ENCODE data around the gene ZDHHC5.
"Not testable (repeated sequence)": the region's sequence is repeated elsewhere in the genome, so short reads cannot be mapped to it uniquely, and the experiment has no call there.

ZDHHC5 gene

DNA sequence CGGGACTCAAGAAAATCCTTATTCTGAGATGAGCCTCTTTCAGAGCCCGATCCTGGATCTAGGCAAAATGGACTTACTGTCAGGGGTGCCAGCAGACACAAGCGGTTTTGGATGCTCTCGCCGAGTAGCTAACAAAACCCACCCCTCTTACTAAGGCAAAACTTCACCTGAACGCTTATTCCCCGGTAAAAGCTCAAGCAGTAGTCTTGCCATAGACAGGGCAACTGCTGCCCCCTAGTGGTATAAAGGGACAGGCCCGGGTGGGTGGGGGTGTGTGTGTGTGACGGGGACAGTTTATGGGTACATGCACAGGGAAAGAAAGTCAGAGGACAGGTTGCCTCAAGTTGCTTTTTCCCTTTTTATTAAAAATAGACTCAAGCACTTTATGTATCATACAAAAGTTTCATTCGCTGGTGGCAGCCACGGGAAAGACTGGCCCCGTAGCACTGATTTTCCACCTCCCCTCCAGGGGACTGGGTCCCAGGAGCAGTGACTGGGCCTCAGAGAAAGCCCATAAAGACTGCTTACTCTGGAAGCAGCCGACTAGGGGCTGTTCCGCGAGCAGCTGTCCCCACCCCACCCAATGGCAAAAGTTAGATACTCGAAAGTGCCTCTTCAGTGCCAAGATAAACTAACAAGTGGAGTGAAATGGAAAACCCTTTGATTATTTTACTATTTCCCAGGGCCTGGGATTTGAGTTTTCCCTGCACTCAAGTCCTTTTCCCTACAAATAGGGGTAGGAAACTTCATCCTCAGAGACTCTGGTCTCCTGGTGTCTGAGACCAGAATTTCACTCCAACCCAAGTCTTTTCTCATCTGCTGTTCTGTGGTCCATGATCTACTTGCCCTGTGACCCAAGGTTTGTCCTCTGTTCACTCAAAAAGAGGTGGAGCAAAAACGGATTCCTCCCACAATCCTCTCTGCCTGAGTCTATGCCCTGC, 22.9 kb upstream of the ZDHHC5 start:
- DNase-seq = peak; percentile 68

DNA sequence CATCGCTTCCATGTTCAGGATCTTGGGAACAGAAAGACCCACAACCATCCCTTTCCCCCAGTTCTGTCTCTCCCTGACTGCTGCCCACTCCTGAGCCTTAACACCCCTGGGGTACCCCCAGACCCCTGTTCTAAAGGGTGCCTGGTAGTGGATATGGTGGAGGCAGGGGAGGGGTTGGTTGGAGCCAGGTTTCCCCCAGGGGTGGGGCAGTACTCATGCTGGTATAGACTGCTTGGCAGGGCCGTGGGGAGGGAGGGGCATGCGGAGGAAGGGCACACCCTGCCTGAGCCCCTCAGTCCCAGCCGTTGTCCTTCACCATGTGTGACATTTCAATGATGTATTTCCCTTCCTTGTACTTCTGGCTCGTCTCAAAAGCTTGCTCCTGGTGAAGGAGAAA, 22.2 kb upstream of the ZDHHC5 start:
- DNase-seq = no peak

DNA sequence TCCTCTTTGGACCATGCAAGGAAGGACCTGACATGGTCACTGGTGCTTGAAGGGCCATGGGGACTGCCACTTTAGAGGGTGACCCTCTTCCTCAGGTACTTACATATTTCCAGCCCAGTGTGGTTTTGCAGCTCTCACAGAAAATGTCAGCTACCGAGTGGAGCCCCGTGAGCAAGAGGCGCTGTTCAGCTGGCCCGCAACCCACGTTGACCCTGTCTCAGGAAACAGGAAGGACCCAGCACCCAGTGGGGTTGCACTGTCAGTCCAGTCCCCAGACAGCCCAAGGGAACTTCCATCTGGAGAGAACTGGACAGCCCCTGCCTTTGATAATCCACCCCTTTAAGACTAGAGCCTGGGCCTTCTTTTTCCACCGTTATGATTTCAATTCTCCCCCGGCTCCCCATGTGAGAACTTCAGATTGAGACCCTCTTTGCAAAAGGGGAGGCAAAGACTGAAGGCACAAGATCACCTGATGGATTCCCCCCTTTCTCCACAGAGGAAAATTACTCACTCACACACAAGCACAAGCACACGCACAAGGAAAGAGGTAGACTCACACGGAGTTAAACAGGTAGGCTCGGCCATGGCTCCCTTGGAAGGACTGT, 21.6 kb upstream of the ZDHHC5 start:
- no peak for DNase-seq

DNA sequence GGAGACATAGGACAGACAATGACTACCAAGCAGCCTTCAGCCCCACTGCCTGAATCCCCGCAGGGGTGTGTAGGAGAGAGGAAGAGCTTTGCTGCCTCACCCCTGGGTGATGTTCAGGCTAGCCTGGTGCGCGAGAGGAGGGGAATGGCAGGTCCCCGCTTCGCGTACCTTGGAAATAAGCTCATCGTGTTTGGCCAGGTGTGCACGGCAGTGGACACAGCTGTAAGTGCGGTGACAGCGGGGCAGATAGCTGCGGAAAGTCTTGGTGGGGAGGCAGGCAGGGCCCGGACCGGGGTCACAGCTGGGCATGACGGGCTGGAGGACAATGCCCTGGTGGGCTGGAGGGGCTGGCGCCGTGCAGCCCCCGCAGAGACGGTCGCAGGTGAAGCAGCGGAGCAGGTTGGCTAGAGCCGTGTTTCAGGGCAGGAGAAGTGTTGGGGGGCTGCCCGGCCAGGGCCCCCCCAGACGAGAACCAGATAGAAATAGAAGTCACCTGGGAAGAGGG, 21.1 kb upstream of the ZDHHC5 start:
- DNase-seq = no peak

DNA sequence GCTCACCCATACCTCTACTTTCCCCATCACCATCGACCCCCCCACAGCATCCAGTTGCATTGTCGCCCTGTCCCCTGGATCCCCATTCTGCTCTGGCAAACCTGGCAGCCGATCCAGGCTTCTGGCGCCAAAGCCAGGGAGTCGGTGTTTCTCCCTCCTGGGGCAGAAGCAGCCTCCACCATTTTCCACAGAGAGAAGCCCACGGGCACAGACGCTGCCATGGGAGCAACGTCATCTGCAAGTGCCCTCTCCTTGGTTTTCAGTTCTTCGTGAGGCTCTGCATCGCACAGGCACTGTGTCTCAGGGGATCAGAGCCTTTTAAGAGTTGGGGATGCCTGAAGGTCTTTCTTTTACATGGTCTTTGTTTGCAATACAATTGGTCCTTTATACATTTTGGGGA, 20.5 kb upstream of the ZDHHC5 start:
- no peak for DNase-seq

DNA sequence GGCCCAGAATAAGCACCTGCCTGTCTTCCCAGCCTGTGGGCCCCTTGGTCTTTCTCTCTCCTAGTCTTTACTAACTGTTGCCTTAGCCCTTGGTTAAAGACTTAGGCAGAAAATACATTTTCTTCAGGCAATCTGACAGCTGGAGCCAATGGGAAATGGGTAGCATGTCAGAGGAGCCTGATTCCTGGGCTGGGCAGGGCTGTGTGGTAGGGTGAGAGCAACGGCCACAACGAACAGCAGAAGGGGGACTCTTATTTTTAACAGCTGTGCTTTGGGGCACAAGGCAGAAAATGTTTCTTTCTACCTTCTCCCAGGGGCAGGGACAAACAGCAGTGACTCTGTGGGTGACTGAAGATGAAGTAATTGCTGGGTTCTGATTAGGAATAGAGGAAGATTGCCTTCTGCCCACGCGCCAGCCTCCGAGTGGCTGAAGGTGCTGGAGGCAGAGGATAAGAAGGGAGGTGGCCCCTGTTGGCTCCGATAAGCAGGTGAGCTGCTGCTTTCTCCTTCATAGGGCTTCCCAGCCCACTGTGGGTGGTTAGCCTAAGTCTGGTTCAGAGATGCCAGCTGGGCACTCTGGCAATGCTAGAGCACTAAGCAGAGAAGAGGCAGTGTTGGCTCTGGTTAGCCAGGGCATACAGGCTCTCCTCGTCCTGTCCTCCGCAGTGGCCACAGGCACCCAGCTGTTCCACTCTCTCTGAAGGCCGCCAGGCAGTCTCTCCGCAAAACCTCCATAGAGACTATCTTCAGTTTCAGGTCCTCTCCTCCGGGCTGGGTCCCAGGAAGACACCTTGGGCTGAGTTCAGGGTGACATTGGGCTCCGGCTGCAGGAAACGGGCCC, 19.7 kb upstream of the ZDHHC5 start:
- DNase-seq = no peak

DNA sequence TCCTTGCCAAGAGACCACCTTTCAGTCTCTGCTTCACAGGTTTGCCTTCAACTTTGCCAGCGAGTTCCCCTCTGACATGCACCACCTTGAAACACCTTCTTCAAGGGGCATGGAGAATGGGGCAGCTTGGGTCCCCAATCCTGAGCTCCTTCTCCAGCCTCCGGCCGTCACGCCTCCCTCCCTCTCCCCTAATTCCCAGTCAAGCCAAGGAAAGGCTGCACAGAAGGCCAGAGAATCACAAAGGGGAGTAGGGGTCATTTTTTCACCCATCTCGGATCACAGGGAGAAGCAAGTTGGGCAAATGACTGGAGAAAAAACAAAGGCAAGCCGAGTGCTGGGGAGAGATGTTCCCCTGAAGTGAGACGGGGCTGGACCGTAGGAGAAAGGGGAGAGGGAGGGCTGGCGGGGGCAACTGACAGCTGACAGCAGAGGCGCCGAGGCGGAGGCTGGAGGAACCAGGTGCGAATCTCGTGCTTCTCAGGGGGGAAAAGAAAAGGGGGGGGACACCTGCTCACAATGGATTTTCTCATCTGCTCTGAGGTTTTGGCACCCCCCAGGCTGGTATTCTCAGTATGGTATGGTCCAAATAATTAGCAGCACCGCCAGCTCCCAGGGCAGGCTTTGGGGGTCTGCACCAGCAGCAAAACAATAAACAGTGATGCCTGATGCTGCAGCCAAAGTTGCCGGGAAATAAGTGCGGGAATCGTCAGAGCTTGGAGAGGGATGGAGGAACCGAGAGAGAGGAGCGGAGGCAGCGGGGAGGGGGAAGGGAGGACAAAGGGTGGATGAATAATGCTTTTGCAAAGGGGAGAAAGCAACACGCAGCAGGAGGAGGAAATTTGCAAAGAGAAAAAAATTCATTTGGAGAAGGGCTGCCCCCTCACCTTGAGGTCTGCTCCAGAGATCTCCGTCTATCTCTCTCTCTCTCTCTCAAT, 18.8 kb upstream of the ZDHHC5 start:
- no peak for DNase-seq

DNA sequence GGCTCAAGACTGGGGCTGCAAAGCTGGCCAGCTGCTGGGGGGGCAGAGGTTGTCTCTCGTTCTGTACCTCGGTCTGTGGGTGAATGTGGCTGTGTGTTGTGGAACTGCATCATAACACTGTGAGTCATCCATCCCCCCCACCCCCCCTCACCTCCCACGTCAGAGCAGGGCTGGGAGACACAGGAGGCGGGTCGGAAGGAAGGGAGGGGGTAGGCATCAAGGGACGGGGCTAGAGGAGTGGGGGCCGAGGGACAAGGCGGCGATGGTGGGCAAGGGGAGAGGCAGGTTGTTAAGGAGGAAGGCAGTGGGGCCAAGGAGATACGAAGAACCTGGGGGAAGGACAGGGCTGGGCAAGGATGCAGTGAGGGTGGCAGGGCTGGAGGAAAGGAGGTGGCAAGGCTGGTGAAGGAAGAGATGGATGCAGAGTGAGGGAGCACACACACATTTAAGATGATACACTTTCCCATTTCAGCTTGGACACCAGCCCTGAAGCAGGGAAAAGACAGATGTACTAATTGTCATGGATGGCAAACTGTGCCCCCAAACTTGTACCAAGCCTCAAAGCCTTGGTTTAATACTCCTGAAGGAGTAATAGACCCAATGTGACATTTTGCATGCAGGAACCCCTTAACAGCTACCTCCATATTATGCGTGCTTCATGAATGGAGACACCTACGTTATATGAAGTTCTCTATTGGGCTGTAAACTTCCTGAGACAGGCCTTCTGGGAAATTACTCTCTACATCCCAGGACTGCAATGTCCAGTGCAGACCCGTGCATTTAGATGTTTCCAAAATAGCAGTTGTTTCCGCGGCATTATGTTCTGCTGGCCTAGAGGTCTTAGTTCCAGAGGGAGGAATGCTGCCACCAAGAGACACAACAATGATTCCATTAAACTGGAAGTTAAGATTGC, 17.8 kb upstream of the ZDHHC5 start, which contains the start of gene YPEL4:
Gene YPEL4, minus strand, starts transcription at position 87 of the 913 bp plus-strand sequence. CDS start 2,805 bp downstream, outside the sequence.
- DNase-seq = peak; percentile 21

DNA sequence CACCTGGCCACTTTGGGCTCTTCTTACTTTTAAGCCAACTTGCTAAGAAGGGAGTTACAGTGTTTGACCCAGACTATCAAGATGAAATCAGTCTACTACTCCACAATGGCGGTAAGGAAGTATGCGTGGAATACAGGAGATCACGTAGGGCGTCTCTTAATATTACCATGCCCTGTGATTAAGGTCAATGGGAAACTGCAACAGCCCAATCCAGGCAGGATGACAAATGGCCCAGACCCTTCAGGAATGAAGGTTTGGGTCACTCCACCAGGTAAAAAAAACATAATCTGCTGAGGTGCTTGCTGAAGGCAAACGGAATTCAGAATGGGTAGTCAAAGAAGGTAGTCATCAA, 17.2 kb upstream of the ZDHHC5 start:
- DNase-seq = no peak

DNA sequence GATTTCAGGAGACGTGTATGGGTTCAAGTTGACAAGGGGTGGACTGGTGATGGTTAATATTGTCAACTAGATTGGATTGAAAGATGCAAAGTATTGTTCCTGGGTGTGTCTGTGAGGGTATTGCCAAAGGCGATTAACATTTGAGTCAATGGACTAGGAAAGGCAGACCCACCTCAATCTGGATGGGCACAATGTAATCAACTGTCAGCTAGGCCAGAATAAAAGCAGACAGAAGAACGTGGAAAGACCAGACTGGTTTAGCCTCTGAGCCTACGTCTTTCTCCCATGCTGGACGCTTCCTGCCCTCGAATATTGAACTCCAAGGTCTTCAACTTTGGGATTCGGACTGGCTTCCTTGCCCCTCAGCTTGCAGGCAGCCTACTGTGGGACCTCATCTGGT, 16.5 kb upstream of the ZDHHC5 start:
- DNase-seq = no peak

DNA sequence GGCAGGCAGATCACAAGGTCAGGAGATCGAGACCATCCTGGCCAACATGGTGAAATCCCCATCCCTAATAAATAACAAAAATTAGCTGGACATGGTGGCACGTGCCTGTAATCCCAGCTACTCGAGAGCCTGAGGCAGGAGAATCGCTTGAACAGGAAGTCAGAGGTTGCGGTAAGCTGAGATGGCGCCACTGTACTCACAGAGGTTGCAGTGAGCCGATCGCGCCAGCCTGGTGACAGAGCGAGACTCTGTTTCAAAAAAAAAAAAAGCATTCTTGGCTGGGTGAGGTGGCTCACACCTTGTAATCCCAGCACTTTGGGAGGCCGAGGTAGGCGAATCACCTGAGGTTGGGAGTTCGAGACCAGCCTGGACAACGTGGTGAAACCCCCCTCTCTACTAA, 15.7 kb upstream of the ZDHHC5 start:
- not testable (repeated sequence) for DNase-seq

DNA sequence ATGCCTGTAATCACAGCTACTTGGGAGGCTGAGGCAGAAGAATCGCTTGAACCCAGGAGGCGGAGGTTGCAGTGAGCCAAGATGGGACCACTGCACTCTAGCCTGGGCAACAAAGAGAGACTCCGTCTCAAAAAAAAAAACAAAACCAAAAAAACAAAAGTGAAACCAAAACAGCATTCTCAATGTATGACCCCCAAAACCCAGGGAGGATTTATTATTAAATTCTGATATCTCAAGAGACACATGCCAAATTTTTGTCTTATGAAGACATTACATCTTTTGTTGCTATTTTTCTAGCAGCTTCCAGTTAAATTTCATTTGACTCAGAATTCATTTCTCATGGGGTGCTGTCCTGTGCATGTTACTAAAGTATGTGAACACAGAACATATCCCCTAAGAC, 15.3 kb upstream of the ZDHHC5 start:
- no peak for DNase-seq

DNA sequence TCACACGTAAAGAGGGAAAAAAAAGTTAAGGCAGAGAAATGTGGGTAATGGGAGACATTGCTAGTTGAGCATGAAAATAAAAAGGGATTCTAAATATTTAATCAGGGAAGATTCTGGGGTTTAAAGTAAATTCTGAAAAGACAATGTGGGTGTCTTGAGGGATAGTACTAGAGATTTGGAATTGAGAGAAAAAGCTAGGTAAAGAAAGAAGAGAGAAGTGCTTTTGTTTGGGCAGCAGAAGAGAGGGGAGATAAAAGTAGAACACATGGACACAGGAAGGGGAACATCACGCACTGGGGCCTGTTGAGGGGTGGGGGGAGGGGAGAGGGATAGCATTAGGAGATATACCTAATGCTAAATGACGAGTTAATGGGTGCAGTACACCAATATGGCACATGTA, 14.8 kb upstream of the ZDHHC5 start:
- no peak for DNase-seq

DNA sequence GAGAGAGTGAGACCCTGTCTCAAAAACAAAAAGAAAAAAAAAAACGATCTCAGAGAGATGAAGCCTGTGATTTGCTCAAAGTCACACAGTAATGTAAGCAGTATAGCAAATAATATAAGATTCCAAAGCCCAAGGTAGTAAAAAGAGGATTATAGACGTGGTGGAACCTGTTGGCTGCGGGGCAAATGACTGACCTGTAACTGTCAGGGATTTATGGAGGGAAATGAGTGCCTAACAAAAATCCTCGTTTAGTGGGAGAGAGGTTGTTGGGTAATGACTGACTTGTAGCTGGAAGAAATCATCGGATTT, 11.1 kb upstream of the ZDHHC5 start:
- DNase-seq = no peak

DNA sequence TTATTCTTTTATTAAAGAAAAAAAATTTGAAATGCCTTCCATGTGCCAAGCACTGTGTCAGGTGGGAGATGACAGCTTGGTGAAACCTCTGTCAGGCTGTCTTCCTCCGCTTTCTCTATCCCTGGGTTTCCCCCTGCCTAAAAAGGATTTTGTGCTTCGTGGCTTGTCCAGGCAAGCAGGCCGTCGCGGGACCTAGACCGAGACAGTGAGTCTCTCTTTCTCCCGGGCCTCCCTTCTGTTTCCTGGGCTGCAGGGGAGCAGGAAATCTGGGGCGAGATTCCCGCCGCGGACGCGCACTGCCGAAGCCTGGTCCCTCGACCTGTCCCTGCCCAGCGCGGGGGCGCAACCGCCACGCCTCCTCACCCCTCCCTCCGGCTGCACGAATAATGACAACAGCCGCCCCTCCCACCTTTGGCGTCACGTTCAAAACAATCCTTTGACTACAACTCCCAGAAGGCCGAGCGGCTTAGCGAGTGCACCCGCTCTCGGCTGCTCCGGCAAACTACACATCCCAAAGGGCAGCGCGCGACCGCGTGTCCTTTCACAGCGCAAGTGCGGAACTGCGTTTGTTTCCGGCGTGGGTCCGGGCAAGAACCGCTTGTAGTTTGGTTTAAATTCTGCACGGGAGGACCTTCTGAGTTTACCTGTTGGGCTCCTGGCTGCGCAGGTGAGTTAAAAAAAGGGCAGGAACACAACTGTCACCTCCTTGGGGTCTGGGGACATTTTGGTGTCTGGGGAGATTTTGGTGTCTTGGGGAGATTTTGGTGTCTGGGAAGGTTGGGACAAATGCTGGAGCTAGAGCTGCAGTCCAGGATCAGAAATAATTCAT, 10.5 kb upstream of the ZDHHC5 start, which contains the start of gene CLP1:
Gene CLP1, plus strand, starts transcription at position 569 of the 829 bp plus-strand sequence. CDS start 1,715 bp downstream, outside the sequence.
- peak; percentile 98 for DNase-seq

DNA sequence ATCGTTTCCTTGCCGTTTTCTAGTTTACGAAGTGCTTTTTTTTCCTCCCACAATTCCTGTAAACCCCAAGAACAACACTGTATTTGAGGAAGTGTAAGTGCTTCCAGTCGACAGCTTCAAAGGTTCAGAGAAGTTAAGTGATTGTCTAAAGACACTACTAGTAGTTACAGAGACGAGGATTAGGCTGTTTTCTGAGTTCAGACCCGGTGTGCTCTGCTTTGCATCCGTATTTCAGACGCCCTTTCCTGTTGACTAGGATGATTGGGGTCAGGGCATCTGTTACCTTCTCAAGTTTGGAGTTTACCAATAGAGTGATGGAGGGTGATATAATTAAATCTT, 9.9 kb upstream of the ZDHHC5 start:
- no peak for DNase-seq

DNA sequence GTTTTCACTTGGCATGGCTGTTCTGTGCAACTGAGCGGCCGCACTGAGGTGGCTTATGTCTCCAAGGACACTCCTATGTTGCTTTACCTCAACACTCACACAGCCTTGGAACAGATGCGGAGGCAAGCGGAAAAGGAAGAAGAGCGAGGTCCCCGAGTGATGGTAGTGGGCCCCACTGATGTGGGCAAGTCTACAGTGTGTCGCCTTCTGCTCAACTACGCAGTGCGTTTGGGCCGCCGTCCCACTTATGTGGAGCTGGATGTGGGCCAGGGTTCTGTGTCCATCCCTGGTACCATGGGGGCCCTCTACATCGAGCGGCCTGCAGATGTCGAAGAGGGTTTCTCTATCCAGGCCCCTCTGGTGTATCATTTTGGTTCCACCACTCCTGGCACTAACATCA, 8.2 kb upstream of the ZDHHC5 start:
- DNase-seq = no peak

DNA sequence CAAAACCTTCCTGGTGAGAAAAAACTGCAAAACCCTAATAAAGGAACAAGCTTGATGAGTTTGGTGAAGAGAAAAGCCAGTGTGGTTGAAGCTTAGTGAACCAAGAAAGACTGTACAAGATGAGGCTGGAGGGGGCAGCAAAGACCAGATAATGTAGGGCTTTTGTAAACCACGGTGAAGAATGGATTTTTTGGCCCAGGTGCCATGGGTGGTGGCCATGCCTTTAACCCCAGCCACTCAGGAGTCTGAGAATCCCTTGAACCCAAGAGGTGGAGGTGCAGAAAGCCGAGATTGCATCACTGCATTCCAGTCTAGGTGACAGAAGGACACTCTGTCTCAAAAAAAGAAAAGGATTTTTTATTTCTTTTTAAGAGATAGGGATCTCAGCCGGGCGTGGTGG, 5.0 kb upstream of the ZDHHC5 start:
- no peak for DNase-seq

DNA sequence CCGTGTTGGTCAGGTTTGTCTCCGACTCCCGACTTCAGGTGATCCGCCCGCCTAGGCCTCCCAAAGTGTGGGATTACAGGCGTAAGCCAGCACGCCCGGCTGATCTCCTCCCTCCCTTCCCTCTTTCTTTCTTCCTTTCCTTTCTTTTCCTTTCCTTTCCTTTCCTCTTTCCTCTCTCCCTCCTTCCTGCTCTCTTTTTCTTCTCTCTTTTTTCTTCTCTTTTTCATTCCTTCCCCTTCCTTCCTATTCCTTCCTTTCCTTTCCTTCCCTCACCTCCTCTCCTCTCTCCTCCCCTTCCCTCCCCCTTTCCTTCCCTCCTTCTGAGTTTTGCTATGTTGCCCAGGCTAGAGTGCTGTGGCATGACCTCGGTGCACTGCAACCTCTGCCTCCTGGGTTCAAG, 3.9 kb upstream of the ZDHHC5 start:
- DNase-seq = no peak

DNA sequence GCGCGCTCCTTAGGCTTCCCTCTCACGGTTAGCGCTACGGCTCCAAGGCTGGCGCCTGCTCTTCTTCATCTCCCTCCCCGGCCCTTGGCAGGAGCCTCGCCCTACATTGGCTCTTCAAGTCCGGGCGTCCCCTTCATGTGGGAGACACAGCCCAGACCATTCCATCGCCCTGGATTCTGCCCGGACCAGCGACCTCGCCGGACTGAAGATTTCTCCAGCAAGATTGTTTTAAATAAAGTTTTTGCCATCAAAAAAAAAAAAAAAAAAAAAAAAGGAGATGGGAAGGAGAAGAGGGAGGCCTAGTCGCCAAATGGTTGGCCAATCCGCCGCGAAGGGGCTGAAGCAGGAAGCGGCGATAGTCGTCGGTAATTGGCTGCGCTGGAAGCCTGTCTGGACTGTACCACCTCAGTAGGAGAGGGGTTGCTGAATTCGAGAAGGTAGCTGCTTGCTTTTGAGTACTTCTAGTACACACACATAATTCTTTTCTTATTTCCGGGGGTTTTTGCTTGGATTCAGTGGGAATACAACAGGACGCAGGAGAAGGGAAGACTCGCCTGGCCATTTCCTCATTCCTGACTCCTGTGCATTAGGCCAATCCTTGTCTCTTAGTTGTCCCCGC, 688 bp upstream of the ZDHHC5 start:
- peak; percentile 94 for DNase-seq

Data from NCI-H1436 (cell line).